Fibroblast of lung (primary cell): ENCODE results near the gene GTF3C1.

Experiments
- CTCF ChIP-seq, 2 donors: IDR thresholded peaks in 1 of 2; conservative IDR thresholded peaks in 1 of 2; 1 replicate in 1 of 2; 2 replicates in 1 of 2; pipeline ENCODE4 v1.5.1; 2011 to 2012; ENCODE audit warnings: low read length in 2 of 2, control low read depth in 1 of 2, inconsistent platforms in 1 of 2, low read depth in 1 of 2, mild to moderate bottlenecking in 1 of 2
- EZH2 ChIP-seq: IDR thresholded peaks from 2 replicates; pipeline ENCODE4 v1.5.1; 2012; ENCODE audit warnings: low read length, control low read depth, mild to moderate bottlenecking; ENCODE audit errors: missing control alignments

DNA sequence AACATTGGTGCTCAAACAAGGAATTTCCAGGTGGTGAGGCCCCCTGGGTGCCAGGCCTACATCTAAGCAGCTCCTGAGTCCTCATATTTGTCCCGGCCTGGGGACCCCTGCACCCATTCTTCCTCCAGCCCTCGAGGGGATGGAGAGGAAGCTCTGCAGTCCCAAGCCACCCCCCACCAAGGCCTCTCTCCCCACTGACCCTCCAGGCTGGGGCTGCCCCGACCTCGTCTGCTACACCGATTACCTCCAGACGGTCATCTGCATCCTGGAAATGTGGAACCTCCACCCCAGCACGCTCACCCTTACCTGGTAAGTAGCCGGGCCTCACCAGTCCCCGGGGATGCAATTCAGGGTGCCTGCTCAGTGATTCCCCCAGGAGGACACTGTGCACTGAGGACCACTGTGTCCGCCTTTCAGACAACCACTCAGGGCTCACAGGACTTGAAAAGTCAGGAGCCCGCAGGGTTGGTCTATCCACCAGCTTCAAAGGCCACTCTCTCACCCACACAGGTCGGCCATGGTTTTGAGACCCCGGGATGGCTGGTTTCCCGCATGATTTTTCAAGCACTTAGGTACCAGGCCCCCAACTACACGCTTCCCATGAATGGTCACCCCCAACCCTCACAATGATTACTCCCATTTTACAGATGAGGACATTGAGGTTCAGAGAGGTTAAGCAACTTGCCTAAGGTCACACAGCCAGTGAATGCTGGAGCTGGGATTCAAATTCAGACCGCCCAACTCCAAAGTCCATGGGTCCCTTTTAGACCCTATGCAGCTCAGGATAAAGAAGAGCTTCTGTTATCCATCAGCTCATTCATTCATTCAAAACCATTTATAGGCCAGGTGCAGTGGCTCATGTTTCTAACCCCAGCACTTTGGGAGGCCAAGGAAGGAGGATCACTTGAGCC, 115.3 kb downstream of the GTF3C1 start:
- TF ChIP-seq CTCF (conservative IDR thresholded peaks at IDR 0.05 in 1 of 2, IDR thresholded peaks at IDR 0.05 in 1 of 2; ENCODE audit: low read depth in 1 of 2, low read length in 2 of 2), result no peak
- TF ChIP-seq EZH2, result no peak
